K562 (cell line): ENCODE measurements around the gene GCK. TPM values are rescaled to one million over a fixed set of nuclear protein-coding genes. Genes with fewer than 3 reads are reported as not detected.

ENCODE experiments used
- ATAC-seq: fragments of 200-7000 bp; cut with Tn5 transposase; 3 replicates; pipeline ENCODE4 v1.9.1; 2020; ENCODE audit warnings: moderate library complexity
- BruUV-seq: library from RNA; stranded (reverse); fragments of 400-500 nt; replicated peaks from 2 replicates; lab custom pipeline; 2021; lab: Mats Ljungman, UMichigan
- CTCF ChIA-PET: fragments of 300-600 bp; formaldehyde crosslinking; extraction: SDS; loops from one replicate; lab custom pipeline; 2021; ENCODE audit warnings: low intra/inter-chr PET ratio; lab: Yijun Ruan, JAX
- POLR2A ChIA-PET: fragments of 300-600, 350-650 bp; sonication (Branson Sonifier 250); formaldehyde crosslinking; extraction: SDS; loops from one replicate; lab custom pipeline; 2021; ENCODE audit warnings: antibody characterized with exemption, inconsistent platforms; lab: Yijun Ruan, JAX
- DNase-seq, 4 experiments: peaks; one replicate each; pipeline versions ENCODE4 v3.0.0 to v3.0.0-alpha.2; 2011 to 2018; ENCODE audit warnings: low spot score in 3 of 4, mixed read lengths in 3 of 4; ENCODE audit errors: extremely low read depth in 1 of 4
- FAIRE-seq: peaks from 2 replicates; lab custom pipeline; 2011; peaks lifted over from hg19 to GRCh38; lab: Jason Lieb, UNC
- H2AFZ ChIP-seq: 2 replicates; pipeline ENCODE4 v1.6.0; 2011; ENCODE audit warnings: low read depth, low read length, control low read depth, inconsistent platforms
- H3K27ac ChIP-seq: fragments of 200-600 bp; 3 replicates; pipeline ENCODE4 v1.8.0; 2011; ENCODE audit warnings: low read depth, mild to moderate bottlenecking, control low read depth, inconsistent platforms, low read length, moderate library complexity, mixed read lengths; ENCODE audit errors: extremely low read depth
- H3K27me3 ChIP-seq, 2 experiments: fragments of 300-600 bp in 1 of 2; 2 replicates in 1 of 2; 3 replicates in 1 of 2; pipeline versions ENCODE4 v1.6.0 to v1.8.0; 2011; ENCODE audit warnings: inconsistent platforms in 2 of 2, low read length in 2 of 2, mild to moderate bottlenecking in 1 of 2, mixed read lengths in 1 of 2, moderate library complexity in 1 of 2; ENCODE audit not compliant: control insufficient read depth in 2 of 2, insufficient read depth in 2 of 2
- H3K36me3 ChIP-seq: fragments of 300-600 bp; 3 replicates; pipeline ENCODE4 v1.8.0; 2011; ENCODE audit warnings: mild to moderate bottlenecking, low read length, inconsistent platforms; ENCODE audit not compliant: control insufficient read depth, insufficient read depth
- H3K4me1 ChIP-seq, 2 experiments: fragments of 200-600 bp in 1 of 2; replicated peaks in 1 of 2; 2 replicates in 1 of 2; 3 replicates in 1 of 2; pipeline versions ENCODE4 v1.5.1 to v1.8.0; 2011; ENCODE audit warnings: inconsistent platforms in 2 of 2, low read length in 2 of 2, mild to moderate bottlenecking in 1 of 2, mixed read lengths in 1 of 2, moderate library complexity in 1 of 2; ENCODE audit not compliant: control insufficient read depth in 2 of 2, insufficient read depth in 2 of 2
- H3K4me2 ChIP-seq: 2 replicates; pipeline ENCODE4 v1.6.1; 2011; ENCODE audit warnings: low read length, control low read depth, inconsistent platforms, mixed read lengths; ENCODE audit not compliant: insufficient read depth
- H3K4me3 ChIP-seq: fragments of 200-600 bp; sonication (generic), shearing (Covaris generic); 2 replicates; pipeline ENCODE4 v1.5.1; 2016; ENCODE audit warnings: control low read depth, inconsistent platforms
- H3K79me2 ChIP-seq: fragments of 200-600 bp; 3 replicates; pipeline ENCODE4 v1.8.0; 2011; ENCODE audit warnings: low read length, inconsistent platforms; ENCODE audit not compliant: control insufficient read depth, insufficient read depth
- H3K9ac ChIP-seq, 2 experiments: 2 replicates each; pipeline versions ENCODE4 v1.6.0 to v1.6.1; 2011; ENCODE audit warnings: low read depth in 2 of 2, low read length in 2 of 2, control low read depth in 1 of 2, inconsistent platforms in 1 of 2, mild to moderate bottlenecking in 1 of 2, mixed read lengths in 1 of 2; ENCODE audit not compliant: insufficient read depth in 1 of 2
- H3K9me1 ChIP-seq: one replicate; pipeline ENCODE4 v1.6.0; 2011; ENCODE audit warnings: inconsistent platforms, mild to moderate bottlenecking, low read length, moderate library complexity; ENCODE audit not compliant: control insufficient read depth, insufficient read depth
- H3K9me3 ChIP-seq: replicated peaks from 2 replicates; pipeline ENCODE4 v1.5.1; 2011; ENCODE audit warnings: low read depth, low read length, inconsistent platforms; ENCODE audit not compliant: control insufficient read depth, insufficient read depth
- H4K20me1 ChIP-seq: replicated peaks from 2 replicates; pipeline ENCODE4 v1.6.1; 2011; ENCODE audit warnings: low read length, inconsistent platforms, mixed read lengths; ENCODE audit not compliant: control insufficient read depth, insufficient read depth
- ATF7 ChIP-seq: fragments of 450-650 bp; IDR thresholded peaks from 2 replicates; pipeline ENCODE4 v1.7.1; 2014; ENCODE audit warnings: mild to moderate bottlenecking, moderate library complexity
- CBFA2T3 ChIP-seq: fragments of 450-650 bp; IDR thresholded peaks from 2 replicates; pipeline ENCODE4 v1.6.1; 2017
- CBX2 ChIP-seq: fragments of 200-600 bp; sonication (generic); IDR thresholded peaks from one replicate; pipeline ENCODE4 v1.6.1; 2012; ENCODE audit warnings: mild to moderate bottlenecking, low read length, inconsistent platforms; ENCODE audit not compliant: insufficient read depth, poor library complexity, severe bottlenecking
- COPS2 ChIP-seq: fragments of 450-650 bp; conservative IDR thresholded peaks from 2 replicates; pipeline ENCODE4 v1.6.1; 2016; ENCODE audit warnings: mild to moderate bottlenecking, moderate library complexity
- JUND ChIP-seq, 2 experiments: IDR thresholded peaks; 2 replicates in 1 of 2; 3 replicates in 1 of 2; pipeline ENCODE4 v1.6.1; 2011; ENCODE audit warnings: borderline replicate concordance in 2 of 2, low read depth in 2 of 2, low read length in 2 of 2, improper control_type of control experiment in 1 of 2, missing biosample characterization in 1 of 2, missing genetic modification characterization in 1 of 2, missing genetic modification reagents in 1 of 2
- KLF10 ChIP-seq: fragments of 250-450 bp; sonication (Bioruptor Pico); IDR thresholded peaks from 2 replicates; pipeline ENCODE4 v1.6.1; 2021; ENCODE audit warnings: matching md5 sums
- LARP7 ChIP-seq: fragments of 450-650 bp; IDR thresholded peaks from 2 replicates; pipeline ENCODE4 v1.6.1; 2016
- POLR2G ChIP-seq: fragments of 200-400 bp; formaldehyde crosslinking; IDR thresholded peaks from 2 replicates; pipeline ENCODE4 v1.6.1; 2017; ENCODE audit warnings: low read depth, mild to moderate bottlenecking, antibody characterized with exemption, low read length, moderate library complexity
- SMARCB1 ChIP-seq: IDR thresholded peaks from 2 replicates; pipeline ENCODE4 v1.6.1; 2011; ENCODE audit warnings: improper control_type of control experiment, low read depth; ENCODE audit not compliant: insufficient read length
- WHSC1 ChIP-seq: IDR thresholded peaks from one replicate; pipeline ENCODE4 v1.6.1; 2012; ENCODE audit warnings: low read length, control low read depth, inconsistent platforms
- ZKSCAN3 ChIP-seq: fragments of 250-450 bp; sonication (Bioruptor Pico); IDR thresholded peaks from 2 replicates; pipeline ENCODE4 v1.4.0; 2020
- WGBS: fragments of 100-300 bp; shearing (Covaris generic); methylation state at CpG from one replicate; pipeline ENCODE4 v1.1.6; 2016; ENCODE audit warnings: low coverage, mixed read lengths; ENCODE audit not compliant: insufficient coverage; ENCODE audit errors: missing lambda C conversion rate; 5-methylcytosine and 5-hydroxymethylcytosine counted together
- in situ Hi-C: fragments of 300-500 bp; cut with MboI; formaldehyde crosslinking; loops from 4 replicates; pipeline ENCODE4 v1.15.0; 2018; ENCODE audit warnings: inconsistent platforms, mixed read lengths
- intact Hi-C: fragments of 100-400 bp; cut with micrococcal nuclease; formaldehyde crosslinking; loops from 2 replicates; pipeline ENCODE4 v1.14.2; 2022
- polyA plus RNA-seq, 8 experiments: library from polyadenylated mRNA; depleted of rRNA in 4 of 8; stranded (reverse) in 5 of 8; unstranded in 3 of 8; fragments of >200 nt; fragmentation: Nextera tagmentation in 2 of 8; fragmentation: Illumina TruSeq in 1 of 8; extraction: Ambion mirVana in 2 of 8; extraction: Trizol in 1 of 8; gene quantifications; 2 replicates each; pipeline versions ENCODE4 v1.2.1 to v1.2.3, GENCODE V29; 2011 to 2014; ENCODE audit warnings: inconsistent platforms in 1 of 8, missing spikeins in 1 of 8
- total RNA-seq, 7 experiments: library from RNA; depleted of rRNA in 6 of 7; stranded (reverse); fragments of >200 nt in 6 of 7; fragmentation: Illumina TruSeq in 2 of 7; extraction: Trizol in 2 of 7; gene quantifications; 2 replicates each; pipeline versions ENCODE4 v1.2.1 to v1.2.3, GENCODE V29; 2011 to 2021; ENCODE audit warnings: low replicate concordance in 1 of 7
- TF ChIP-seq, protein P1 (sequence below), 2 experiments: fragments of 150-350 bp in 1 of 2; IDR thresholded peaks; 2 replicates each; pipeline ENCODE4 v1.6.1; 2012 to 2016; ENCODE audit warnings: low read depth in 2 of 2, low read length in 2 of 2, mild to moderate bottlenecking in 1 of 2, moderate library complexity in 1 of 2
- TF ChIP-seq, protein P2 (sequence below): fragments of 450-650 bp; IDR thresholded peaks from 2 replicates; pipeline ENCODE4 v1.6.1; 2018; ENCODE audit warnings: mild to moderate bottlenecking, low read depth; ENCODE audit not compliant: partially characterized antibody

The GCK gene
- total and polyA plus RNA-seq, 9 of the 15 experiments (the other 6 are each of a cell fraction or from before 2014, with no cell fraction given), result 0.11 to 0.55 (median 0.16) TPM; not detected in 3

GRCh38 chr7:44113764-44114354 is 75.4 kb downstream of the GCK start:
- Histone ChIP-seq H3K4me2 (no peak overlapping the region), H3K4me3 (no peak overlapping the region), H3K27ac (no peak overlapping the region; the same call in 2 of the 3 replicates), H3K9ac (no peak overlapping the region; a peak in 1 of 4 replicates), H3K9me1 (peaks cover 9% of the 10 kb centered on the region), H3K36me3 (peaks cover 45% of the 10 kb centered on the region; the same call in 2 of the 3 replicates), H4K20me1 (peaks cover 31% of the 10 kb centered on the region), H3K4me1 (peaks cover 10 to 49% of the 10 kb centered on the region in 2 experiments; a peak in 4 of 5 replicates), H3K9me3 (no peaks in the 10 kb centered on the region), H3K79me2 (no peaks in the 10 kb centered on the region), H3K27me3 (peaks cover 2 to 24% of the 10 kb centered on the region in 2 experiments; a peak in 3 of 5 replicates), H2AFZ (no peak overlapping the region)
- in situ Hi-C loops (no loop called here), intact Hi-C loops (no loop called here)
- FAIRE-seq (no peak), DNase-seq (no peak), ATAC-seq (peak; percentile 26)
- ChIA-PET POLR2A (interaction anchor here (0.7 to 2.9 kb wide), 4 partner anchors 8 to 118 kb away, joined by 3 to 16 read pairs (median 12); partner anchors contain the start of gene POLD2), CTCF (no interaction called here)
- BruUV-seq, result no TSS peak
- WGBS, result 69% methylated on average over 17 of the region's 24 CpGs
- TF ChIP-seq, protein P1, sequence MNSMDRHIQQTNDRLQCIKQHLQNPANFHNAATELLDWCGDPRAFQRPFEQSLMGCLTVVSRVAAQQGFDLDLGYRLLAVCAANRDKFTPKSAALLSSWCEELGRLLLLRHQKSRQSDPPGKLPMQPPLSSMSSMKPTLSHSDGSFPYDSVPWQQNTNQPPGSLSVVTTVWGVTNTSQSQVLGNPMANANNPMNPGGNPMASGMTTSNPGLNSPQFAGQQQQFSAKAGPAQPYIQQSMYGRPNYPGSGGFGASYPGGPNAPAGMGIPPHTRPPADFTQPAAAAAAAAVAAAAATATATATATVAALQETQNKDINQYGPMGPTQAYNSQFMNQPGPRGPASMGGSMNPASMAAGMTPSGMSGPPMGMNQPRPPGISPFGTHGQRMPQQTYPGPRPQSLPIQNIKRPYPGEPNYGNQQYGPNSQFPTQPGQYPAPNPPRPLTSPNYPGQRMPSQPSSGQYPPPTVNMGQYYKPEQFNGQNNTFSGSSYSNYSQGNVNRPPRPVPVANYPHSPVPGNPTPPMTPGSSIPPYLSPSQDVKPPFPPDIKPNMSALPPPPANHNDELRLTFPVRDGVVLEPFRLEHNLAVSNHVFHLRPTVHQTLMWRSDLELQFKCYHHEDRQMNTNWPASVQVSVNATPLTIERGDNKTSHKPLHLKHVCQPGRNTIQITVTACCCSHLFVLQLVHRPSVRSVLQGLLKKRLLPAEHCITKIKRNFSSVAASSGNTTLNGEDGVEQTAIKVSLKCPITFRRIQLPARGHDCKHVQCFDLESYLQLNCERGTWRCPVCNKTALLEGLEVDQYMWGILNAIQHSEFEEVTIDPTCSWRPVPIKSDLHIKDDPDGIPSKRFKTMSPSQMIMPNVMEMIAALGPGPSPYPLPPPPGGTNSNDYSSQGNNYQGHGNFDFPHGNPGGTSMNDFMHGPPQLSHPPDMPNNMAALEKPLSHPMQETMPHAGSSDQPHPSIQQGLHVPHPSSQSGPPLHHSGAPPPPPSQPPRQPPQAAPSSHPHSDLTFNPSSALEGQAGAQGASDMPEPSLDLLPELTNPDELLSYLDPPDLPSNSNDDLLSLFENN (IDR thresholded peaks at IDR 0.05; ENCODE audit: low read depth in 2 of 2, low read length in 2 of 2), result no peak
- TF ChIP-seq KLF10 (CRISPR knock-in tag) (no peak), LARP7 (no peak), COPS2 (no peak), ZKSCAN3 (CRISPR knock-in tag) (no peak), CBFA2T3 (no peak), SMARCB1 (no peak), JUND (IDR thresholded peaks at IDR 0.05; ENCODE audit: borderline replicate concordance, low read depth, low read length) (no peak), JUND (tag; IDR thresholded peaks at IDR 0.05; ENCODE audit: borderline replicate concordance, low read depth, low read length) (no peak), WHSC1 (no peak), CBX2 (no peak), ATF7 (no peak), POLR2G (peak; percentile 56)
- TF ChIP-seq, protein P2, sequence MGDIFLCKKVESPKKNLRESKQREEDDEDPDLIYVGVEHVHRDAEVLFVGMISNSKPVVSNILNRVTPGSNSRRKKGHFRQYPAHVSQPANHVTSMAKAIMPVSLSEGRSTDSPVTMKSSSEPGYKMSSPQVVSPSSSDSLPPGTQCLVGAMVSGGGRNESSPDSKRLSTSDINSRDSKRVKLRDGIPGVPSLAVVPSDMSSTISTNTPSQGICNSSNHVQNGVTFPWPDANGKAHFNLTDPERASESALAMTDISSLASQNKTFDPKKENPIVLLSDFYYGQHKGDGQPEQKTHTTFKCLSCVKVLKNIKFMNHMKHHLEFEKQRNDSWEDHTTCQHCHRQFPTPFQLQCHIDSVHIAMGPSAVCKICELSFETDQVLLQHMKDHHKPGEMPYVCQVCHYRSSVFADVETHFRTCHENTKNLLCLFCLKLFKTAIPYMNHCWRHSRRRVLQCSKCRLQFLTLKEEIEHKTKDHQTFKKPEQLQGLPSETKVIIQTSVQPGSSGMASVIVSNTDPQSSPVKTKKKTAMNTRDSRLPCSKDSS, result no peak
